Measurements from ENCODE around the gene PTPRE. TPM values are rescaled to one million over a fixed set of nuclear protein-coding genes. Genes with fewer than 3 reads are reported as not detected.

The PTPRE gene
- total RNA-seq, 1 donor from 2014 or later: 1.2 TPM

GRCh38 chr10:127998501-127999144, 91.7 kb downstream of the PTPRE start:
- Mint-ChIP-seq H3K4me3 (ENCODE audit: unreplicated experiment) (no peak overlapping the region), H3K27me3 (ENCODE audit: unreplicated experiment) (peaks cover 18% of the 10 kb centered on the region), H3K27ac (ENCODE audit: unreplicated experiment) (no peak overlapping the region), H3K36me3 (ENCODE audit: unreplicated experiment) (no peaks in the 10 kb centered on the region), H3K9me3 (ENCODE audit: unreplicated experiment) (no peaks in the 10 kb centered on the region), H3K4me1 (ENCODE audit: unreplicated experiment) (peaks cover 9% of the 10 kb centered on the region)
- DNase-seq (ENCODE audit: extremely low spot score, unreplicated experiment): no peak
- TF ChIP-seq CTCF (IDR thresholded peaks at IDR 0.05): no peak

GRCh38 chr10:127999297-128000129, 92.6 kb downstream of the PTPRE start:
- peaks cover 9% of the 10 kb centered on the region for H3K4me1 Mint-ChIP-seq (ENCODE audit: unreplicated experiment)
- no peak for TF ChIP-seq CTCF (IDR thresholded peaks at IDR 0.05)
- H3K27me3 Mint-ChIP-seq (ENCODE audit: unreplicated experiment): peaks cover 18% of the 10 kb centered on the region
- no peak overlapping the region for H3K27ac Mint-ChIP-seq (ENCODE audit: unreplicated experiment)
- H3K4me3 Mint-ChIP-seq (ENCODE audit: unreplicated experiment): no peak overlapping the region
- no peaks in the 10 kb centered on the region for H3K9me3 Mint-ChIP-seq (ENCODE audit: unreplicated experiment)
- H3K36me3 Mint-ChIP-seq (ENCODE audit: unreplicated experiment): no peaks in the 10 kb centered on the region
- DNase-seq (ENCODE audit: extremely low spot score, unreplicated experiment): no peak

GRCh38 chr10:128000471-128001362, 93.8 kb downstream of the PTPRE start:
- DNase-seq (ENCODE audit: extremely low spot score, unreplicated experiment): no peak
- H3K9me3 Mint-ChIP-seq (ENCODE audit: unreplicated experiment): no peaks in the 10 kb centered on the region
- peaks cover 21% of the 10 kb centered on the region for H3K27me3 Mint-ChIP-seq (ENCODE audit: unreplicated experiment)
- TF ChIP-seq CTCF (IDR thresholded peaks at IDR 0.05): no peak
- peaks cover 9% of the 10 kb centered on the region for H3K4me1 Mint-ChIP-seq (ENCODE audit: unreplicated experiment)
- no peaks in the 10 kb centered on the region for H3K36me3 Mint-ChIP-seq (ENCODE audit: unreplicated experiment)
- no peak overlapping the region for H3K27ac Mint-ChIP-seq (ENCODE audit: unreplicated experiment)
- no peak overlapping the region for H3K4me3 Mint-ChIP-seq (ENCODE audit: unreplicated experiment)

GRCh38 chr10:128001363-128001745, 94.5 kb downstream of the PTPRE start:
- no peak for DNase-seq (ENCODE audit: extremely low spot score, unreplicated experiment)
- H3K36me3 Mint-ChIP-seq (ENCODE audit: unreplicated experiment): no peaks in the 10 kb centered on the region
- H3K4me3 Mint-ChIP-seq (ENCODE audit: unreplicated experiment): no peak overlapping the region
- TF ChIP-seq CTCF (IDR thresholded peaks at IDR 0.05): no peak
- H3K27ac Mint-ChIP-seq (ENCODE audit: unreplicated experiment): no peak overlapping the region
- H3K9me3 Mint-ChIP-seq (ENCODE audit: unreplicated experiment): no peaks in the 10 kb centered on the region
- peaks cover 26% of the 10 kb centered on the region for H3K27me3 Mint-ChIP-seq (ENCODE audit: unreplicated experiment)
- H3K4me1 Mint-ChIP-seq (ENCODE audit: unreplicated experiment): peaks cover 9% of the 10 kb centered on the region

All from osteocyte (in vitro differentiated cells).